CD4-positive, alpha-beta T cell treated with Interleukin-4 for 1 hour (primary cell): ENCODE measurements around the gene BTBD7.

Experiments
- DNase-seq, 2 donors: peaks; one replicate each; pipeline ENCODE4 v3.0.0-alpha.2; 2020 to 2022

Gene BTBD7

GRCh38 chr14:93302688-93303581 is 29.9 kb downstream of the BTBD7 start:
- DNase-seq = no peak

DNA sequence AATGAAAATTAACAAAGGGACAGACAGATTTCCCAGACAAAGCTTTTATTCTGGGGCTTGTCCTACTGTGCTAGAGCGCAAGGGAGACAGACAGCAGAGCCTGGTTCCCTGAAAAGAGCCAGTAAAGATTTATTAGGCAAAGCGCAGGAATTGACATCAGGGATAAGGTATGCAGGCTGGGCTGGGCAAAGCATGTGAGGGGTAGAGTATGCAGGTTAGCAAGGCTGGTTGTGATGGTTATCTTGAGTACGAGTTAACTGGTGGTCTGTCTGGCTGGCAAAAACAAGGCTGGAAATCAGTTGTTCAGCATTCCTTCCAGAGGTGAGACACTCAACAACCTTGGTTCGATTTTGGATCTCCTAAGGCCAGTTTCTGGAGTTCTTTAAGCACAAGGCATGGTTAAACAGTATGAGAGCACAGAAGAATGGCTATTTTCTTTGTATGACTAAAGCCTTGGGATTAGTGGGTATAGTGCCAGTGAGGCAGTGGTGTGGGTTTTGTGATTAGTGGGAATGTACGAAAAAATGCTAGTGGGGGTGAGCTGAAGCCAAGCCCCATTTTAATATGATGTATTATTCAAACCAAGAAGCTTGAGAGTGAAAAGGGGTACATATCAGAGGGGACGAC is 30.9 kb downstream of the BTBD7 start:
- no peak for DNase-seq

DNA sequence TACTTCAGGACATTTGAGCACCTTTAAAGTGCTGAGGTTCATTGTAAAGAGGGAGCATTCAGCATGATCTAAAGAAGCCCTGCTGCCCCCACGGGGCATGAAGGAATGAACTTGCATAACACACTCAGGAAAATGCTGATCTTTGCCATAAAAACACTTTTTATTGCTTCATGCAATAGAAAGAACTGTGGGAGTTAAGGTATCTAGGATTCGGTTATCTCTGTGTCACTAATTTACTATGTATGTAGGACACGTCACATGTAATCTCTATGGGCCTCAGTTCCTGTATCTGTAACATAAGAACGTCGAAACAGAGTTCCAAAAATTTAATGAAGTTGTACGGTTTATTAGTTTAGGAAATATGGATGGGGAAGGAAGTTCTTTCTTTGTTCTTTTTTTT is 33.0 kb downstream of the BTBD7 start:
- no peak for DNase-seq

DNA sequence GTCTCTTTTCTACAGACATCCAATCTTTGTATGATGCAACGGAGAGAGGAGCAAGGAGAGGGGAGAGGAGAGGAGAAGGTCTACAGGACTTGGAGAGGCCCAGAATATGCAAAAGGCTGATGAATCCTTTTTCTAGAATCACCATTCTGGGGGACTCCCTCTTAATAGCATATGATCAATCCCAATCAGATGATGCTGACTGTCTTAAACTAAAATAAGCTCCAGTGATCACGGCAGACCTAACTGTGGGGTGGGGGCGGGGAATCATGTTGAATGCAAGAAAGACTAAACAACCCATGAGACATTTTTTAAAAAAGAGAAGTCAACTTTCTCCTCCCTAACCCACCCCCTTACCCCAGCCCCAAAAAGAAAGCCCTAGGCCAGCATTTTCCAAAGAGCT is 33.4 kb downstream of the BTBD7 start:
- no peak for DNase-seq

DNA sequence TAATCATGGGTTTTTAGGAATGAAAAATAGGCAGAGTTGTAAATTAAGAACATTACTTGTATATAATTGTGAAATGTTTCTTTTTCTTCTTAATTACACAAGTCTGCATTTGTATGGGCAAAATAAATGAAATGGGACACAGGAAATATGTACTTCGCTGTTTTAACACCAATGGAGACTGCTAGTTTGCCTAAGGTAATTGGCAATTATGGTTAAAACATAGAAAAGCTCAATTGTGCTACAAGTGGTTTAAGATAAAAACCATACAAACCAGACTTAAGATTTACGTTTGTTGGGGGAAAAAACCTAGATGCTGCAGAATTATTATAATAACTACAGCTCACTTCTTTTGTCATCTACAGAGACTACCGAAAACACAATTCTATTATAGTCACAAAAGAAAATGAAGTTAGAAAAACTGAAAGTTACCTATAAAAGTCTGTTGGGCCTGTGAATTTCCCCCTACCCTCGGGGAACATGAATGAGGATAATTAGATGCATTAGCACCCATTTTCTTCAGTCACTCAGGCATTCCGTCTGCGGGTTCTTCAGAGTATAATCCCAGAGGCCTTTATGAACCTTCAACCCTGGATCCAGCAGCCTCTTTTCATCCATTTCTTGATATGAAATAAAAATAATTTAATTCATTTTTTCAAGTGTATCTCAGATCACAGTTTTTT is 37.2 kb downstream of the BTBD7 start:
- no peak for DNase-seq

DNA sequence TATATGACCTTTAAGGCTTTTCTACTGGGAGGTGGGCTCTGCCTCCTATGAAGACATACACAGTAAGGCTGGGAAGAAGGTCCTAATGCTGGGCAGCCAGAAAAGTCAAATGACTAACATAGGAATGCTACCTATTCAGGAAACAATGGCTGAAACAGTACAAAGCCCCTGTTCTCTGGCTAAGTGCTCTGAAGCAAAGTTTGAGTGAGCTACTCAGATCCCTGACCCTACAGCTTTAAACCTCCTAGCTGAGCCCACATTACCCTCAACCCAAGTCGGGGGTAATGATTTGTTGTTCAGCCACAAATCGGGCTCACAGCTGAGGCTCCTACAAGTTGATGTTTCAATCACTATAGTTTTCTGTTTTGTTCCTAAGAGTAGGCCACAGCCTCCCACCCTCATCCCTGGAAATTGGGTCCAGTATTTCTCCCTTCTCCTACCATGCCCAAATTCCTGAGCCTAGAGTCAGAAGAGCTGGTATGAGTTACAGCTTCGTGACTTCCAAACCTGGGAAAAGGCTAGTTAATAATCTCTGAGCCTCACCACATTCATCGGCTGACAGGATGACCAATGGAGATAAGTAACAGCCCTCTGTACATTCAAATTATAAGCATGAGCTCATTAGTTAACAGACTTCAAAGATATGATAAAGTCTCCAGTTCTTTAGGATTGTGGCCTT is 46.5 kb downstream of the BTBD7 start:
- no peak for DNase-seq

- DNase-seq = no peak
Measured at GRCh38 chr14:93285044-93285443, 47.8 kb downstream of the BTBD7 start.

- DNase-seq = no peak
Measured at GRCh38 chr14:93281937-93282336, 50.9 kb downstream of the BTBD7 start.

DNA sequence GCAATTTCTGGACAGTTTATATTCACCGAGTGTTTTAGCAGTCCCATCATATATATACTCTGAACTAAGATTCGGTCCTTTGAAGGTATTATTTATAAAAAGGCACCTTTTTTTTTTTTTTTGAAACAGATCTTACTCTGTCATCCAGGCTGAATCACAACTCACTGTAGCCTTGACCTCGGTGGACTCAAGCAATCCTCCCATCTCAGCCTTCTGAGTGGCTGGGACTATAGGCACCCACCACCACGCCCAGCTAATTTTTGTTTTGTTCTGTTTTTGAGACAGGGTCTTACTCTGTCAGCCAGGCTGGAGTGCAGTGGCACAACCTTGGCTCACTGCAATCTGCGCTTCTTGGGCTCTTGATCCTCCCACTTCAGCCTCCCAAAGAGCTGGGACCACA is 52.1 kb downstream of the BTBD7 start:
- no peak for DNase-seq

GRCh38 chr14:93276031-93276716 is 56.7 kb downstream of the BTBD7 start:
- no peak for DNase-seq

- DNase-seq = no peak
Measured at GRCh38 chr14:93274055-93274806, 58.6 kb downstream of the BTBD7 start.

GRCh38 chr14:93271111-93271510 is 61.7 kb downstream of the BTBD7 start:
- DNase-seq = no peak

GRCh38 chr14:93269341-93270068 is 63.3 kb downstream of the BTBD7 start:
- DNase-seq = no peak

DNA sequence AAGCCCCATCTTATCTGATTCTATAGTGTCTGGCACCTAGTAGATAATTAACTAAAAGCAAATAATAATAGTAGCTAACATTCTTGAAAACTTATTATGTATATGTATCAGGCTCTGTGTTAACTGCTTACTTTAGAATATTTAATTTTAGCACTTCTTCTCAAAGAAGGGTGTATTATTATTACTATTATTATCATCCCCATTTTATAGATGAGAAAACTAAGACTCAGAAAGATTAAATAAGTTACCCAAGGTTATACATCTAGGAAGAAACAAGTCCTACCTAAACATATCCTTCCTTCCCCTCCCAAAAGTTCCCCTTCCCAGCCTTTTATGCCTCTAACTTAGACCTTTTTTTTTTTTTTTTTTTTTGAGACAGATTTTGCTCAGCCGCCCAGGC is 64.4 kb downstream of the BTBD7 start:
- no peak for DNase-seq

DNA sequence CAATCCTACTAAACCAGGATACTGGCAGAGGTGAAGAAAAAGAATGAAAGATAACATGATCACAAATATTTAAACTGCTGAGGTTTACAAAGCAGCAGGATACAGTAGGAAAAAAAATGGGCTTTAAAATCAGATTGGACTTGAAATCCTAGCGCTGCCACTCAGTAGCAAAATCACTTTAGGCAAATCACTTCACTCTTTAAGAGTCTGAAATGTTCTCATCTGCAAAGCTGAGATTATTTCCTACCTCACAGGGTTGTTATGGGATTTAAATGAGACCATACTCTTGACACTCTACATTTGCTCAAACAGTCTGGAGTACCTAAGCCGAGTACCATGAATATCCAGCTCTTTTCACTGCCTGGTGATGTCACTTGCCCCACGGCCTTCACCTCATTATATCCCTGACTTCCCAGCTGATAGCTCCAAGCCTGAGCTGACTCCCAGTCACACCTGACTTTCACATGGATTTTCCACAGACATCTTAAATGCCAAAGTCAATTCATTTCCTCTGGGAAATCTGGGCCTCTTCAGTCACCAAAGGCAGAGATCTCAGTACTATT is 65.6 kb downstream of the BTBD7 start:
- DNase-seq = no peak

DNA sequence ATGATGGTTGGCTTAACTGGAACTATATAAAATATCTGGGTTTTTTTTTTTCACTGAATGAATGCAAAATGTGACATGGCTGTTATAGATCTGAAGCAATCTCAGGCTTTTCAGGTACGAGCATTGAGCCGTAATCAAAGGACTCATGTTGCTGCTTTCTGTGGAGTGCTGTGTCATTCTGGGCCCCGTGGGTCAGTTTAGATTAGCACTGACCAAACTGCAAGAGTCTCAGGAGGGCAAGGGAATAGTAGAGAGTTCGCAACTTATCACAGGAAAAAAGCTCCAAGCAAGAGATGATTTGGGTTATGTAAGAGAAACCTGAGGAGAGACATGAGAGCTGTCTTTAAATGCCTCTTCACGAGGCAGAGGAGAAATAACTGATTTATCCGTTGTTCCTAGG is 66.7 kb downstream of the BTBD7 start:
- DNase-seq = no peak

DNA sequence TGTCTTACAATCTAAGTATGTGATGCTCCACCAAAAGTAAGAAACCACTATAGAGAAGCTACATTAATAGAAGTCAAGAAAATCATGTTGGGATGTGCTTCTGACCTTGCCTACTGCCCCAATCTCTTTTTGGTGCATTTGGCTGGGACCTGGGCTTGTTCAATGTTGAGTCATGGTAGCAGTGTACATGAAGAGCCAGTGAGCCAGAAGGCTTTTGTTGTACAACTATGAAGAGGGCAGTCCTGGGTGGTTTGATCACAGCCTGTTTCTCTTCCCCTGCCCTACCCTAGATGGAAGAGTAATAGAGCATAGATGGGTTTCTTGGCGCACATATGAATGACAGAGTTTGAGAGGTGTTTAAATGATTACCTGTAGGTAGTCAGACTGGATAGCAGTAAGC is 69.4 kb downstream of the BTBD7 start:
- DNase-seq = no peak

DNA sequence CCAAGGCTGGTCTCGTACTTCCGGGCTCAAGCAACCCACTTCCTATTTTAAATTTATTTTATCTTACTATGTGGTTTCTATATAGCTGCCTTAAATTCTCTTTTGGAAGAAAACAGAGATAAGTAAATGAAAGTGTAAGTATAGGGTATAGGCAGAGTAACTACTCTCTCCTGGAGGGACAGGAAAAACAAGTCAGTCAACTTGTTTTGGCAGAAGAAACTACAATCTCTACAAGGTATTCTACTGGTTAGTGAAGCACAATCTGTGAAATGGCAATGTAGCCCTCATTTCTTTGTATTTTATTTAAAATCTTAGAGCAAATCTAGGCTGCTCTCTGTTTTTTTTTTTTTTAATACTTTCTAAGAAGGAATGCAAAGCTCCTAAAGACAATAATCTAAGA is 70.4 kb downstream of the BTBD7 start:
- DNase-seq = no peak

- DNase-seq = no peak
Measured at GRCh38 chr14:93249128-93249831, 83.6 kb downstream of the BTBD7 start.

GRCh38 chr14:93246534-93246933 is 86.3 kb downstream of the BTBD7 start:
- DNase-seq = no peak
